GM23338 (cell line): ENCODE data around the gene P2RX4. TPM values are rescaled to one million over a fixed set of nuclear protein-coding genes. Genes with fewer than 3 reads are reported as not detected.

ENCODE experiments used
- ATAC-seq: fragments of 200-7000 bp; cut with Tn5 transposase; 3 replicates; pipeline ENCODE4 v1.9.1; 2020
- DNase-seq: peaks from one replicate; pipeline ENCODE4 v3.0.0-alpha.2; 2015; ENCODE audit warnings: low spot score
- H2AFZ ChIP-seq: fragments of 200-600 bp; sonication (generic); 2 replicates; pipeline ENCODE4 v1.8.0; 2016; ENCODE audit warnings: antibody characterized with exemption, mild to moderate bottlenecking, moderate library complexity
- H3F3A ChIP-seq: fragments of 200-600 bp; sonication (generic); replicated peaks from 2 replicates; pipeline ENCODE4 v1.8.0; 2017; ENCODE audit warnings: antibody characterized with exemption, mixed run types, low read depth
- H3K27ac ChIP-seq: fragments of 200-600 bp; sonication (generic); 2 replicates; pipeline ENCODE4 v1.6.1; 2016; ENCODE audit warnings: low read depth
- H3K27me3 ChIP-seq: fragments of 200-600 bp; sonication (generic); 2 replicates; pipeline ENCODE4 v1.8.0; 2016; ENCODE audit warnings: mild to moderate bottlenecking, mixed run types, moderate library complexity; ENCODE audit not compliant: insufficient read depth
- H3K36me3 ChIP-seq: fragments of 200-600 bp; sonication (generic); 2 replicates; pipeline ENCODE4 v1.8.0; 2016; ENCODE audit warnings: mild to moderate bottlenecking; ENCODE audit not compliant: insufficient read depth
- H3K4me1 ChIP-seq: fragments of 200-600 bp; sonication (generic); 2 replicates; pipeline ENCODE4 v1.8.0; 2016; ENCODE audit warnings: mild to moderate bottlenecking, moderate library complexity; ENCODE audit not compliant: insufficient read depth
- H3K4me2 ChIP-seq: fragments of 200-600 bp; sonication (generic); 2 replicates; pipeline ENCODE4 v1.7.1; 2017; ENCODE audit warnings: mixed run types
- H3K4me3 ChIP-seq: fragments of 200-600 bp; sonication (generic); 2 replicates; pipeline ENCODE4 v1.6.1; 2016; ENCODE audit warnings: mixed run types
- H3K79me2 ChIP-seq: fragments of 200-600 bp; sonication (generic); replicated peaks from 2 replicates; pipeline ENCODE4 v1.8.0; 2017; ENCODE audit warnings: mild to moderate bottlenecking; ENCODE audit not compliant: insufficient read depth
- H3K9me2 ChIP-seq: fragments of 200-600 bp; sonication (generic); 2 replicates; pipeline ENCODE4 v1.8.0; 2017; ENCODE audit not compliant: insufficient read depth
- H4K20me1 ChIP-seq: fragments of 200-600 bp; sonication (generic); replicated peaks from 2 replicates; pipeline ENCODE4 v1.8.0; 2017; ENCODE audit warnings: mild to moderate bottlenecking; ENCODE audit not compliant: insufficient read depth
- H3K27ac Mint-ChIP-seq: 2 replicates; pipeline ENCODE4 v1.8.0; 2020; ENCODE audit warnings: inconsistent platforms, mild to moderate bottlenecking, moderate library complexity, mixed read lengths
- H3K27me3 Mint-ChIP-seq: 3 replicates; pipeline ENCODE4 v1.8.0; 2022; ENCODE audit warnings: low read depth, mild to moderate bottlenecking, moderate library complexity, mixed read lengths, inconsistent platforms; ENCODE audit not compliant: insufficient read depth, poor library complexity
- H3K36me3 Mint-ChIP-seq: 3 replicates; pipeline ENCODE4 v1.8.0; 2021; ENCODE audit warnings: low read depth, mild to moderate bottlenecking, inconsistent platforms, moderate library complexity, mixed read lengths
- H3K4me1 Mint-ChIP-seq: 3 replicates; pipeline ENCODE4 v1.8.0; 2020; ENCODE audit warnings: mild to moderate bottlenecking, inconsistent platforms, mixed read lengths
- H3K4me3 Mint-ChIP-seq: 3 replicates; pipeline ENCODE4 v1.8.0; 2021; ENCODE audit warnings: moderate library complexity, mild to moderate bottlenecking, inconsistent platforms, mixed read lengths
- H3K9me3 Mint-ChIP-seq: 3 replicates; pipeline ENCODE4 v1.8.0; 2020; ENCODE audit warnings: moderate library complexity, mild to moderate bottlenecking, inconsistent platforms, mixed read lengths
- CREB1 ChIP-seq: fragments of 250-450 bp; sonication (Bioruptor Pico); IDR thresholded peaks from 2 replicates; pipeline ENCODE4 v1.5.0; 2020; ENCODE audit warnings: low read depth, mild to moderate bottlenecking, moderate library complexity
- ETS1 ChIP-seq: IDR thresholded peaks from 2 replicates; pipeline ENCODE4 v1.6.1; 2016; ENCODE audit warnings: antibody characterized with exemption
- EZH2 ChIP-seq: fragments of 200-600 bp; sonication (generic); IDR thresholded peaks from one replicate; pipeline ENCODE4 v1.8.0; 2017; ENCODE audit warnings: antibody characterized with exemption, mild to moderate bottlenecking, low read depth; ENCODE audit not compliant: unreplicated experiment
- EZH2phosphoT487 ChIP-seq: fragments of 200-600 bp; sonication (generic); IDR thresholded peaks from one replicate; pipeline ENCODE4 v1.8.1; 2018; ENCODE audit warnings: antibody characterized with exemption; ENCODE audit not compliant: unreplicated experiment
- JUNB ChIP-seq: IDR thresholded peaks from one replicate; pipeline ENCODE4 v1.6.1; 2016; ENCODE audit warnings: antibody characterized with exemption; ENCODE audit not compliant: unreplicated experiment
- NANOG ChIP-seq: IDR thresholded peaks from 2 replicates; pipeline ENCODE4 v1.6.1; 2016; ENCODE audit warnings: antibody characterized with exemption, borderline replicate concordance
- POLR2AphosphoS5 ChIP-seq: IDR thresholded peaks from 2 replicates; pipeline ENCODE4 v1.6.1; 2016; ENCODE audit warnings: antibody characterized with exemption, low read depth
- REST ChIP-seq: IDR thresholded peaks from one replicate; pipeline ENCODE4 v1.6.1; 2018; ENCODE audit warnings: antibody characterized with exemption; ENCODE audit not compliant: unreplicated experiment
- STAT1 ChIP-seq: IDR thresholded peaks from one replicate; pipeline ENCODE4 v1.6.1; 2016; ENCODE audit warnings: antibody characterized with exemption; ENCODE audit not compliant: unreplicated experiment
- ZNF114 ChIP-seq: fragments of 250-450 bp; sonication (Bioruptor Pico); IDR thresholded peaks from 2 replicates; pipeline ENCODE4 v1.5.0; 2020; ENCODE audit warnings: mild to moderate bottlenecking, moderate library complexity
- ZNF331 ChIP-seq: fragments of 250-450 bp; sonication (Bioruptor Pico); IDR thresholded peaks from 2 replicates; pipeline ENCODE4 v1.5.0; 2020; ENCODE audit warnings: low read depth, mild to moderate bottlenecking, moderate library complexity
- polyA plus RNA-seq: library from polyadenylated mRNA; unstranded; fragments of >200 nt; fragmentation: Nextera tagmentation; extraction: Ambion mirVana; gene quantifications from 2 replicates; pipeline ENCODE4 v1.2.1, GENCODE V29; 2016
- total RNA-seq: library from RNA; depleted of rRNA; stranded (reverse); fragments of >200 nt; shearing (Covaris generic); gene quantifications from 2 replicates; pipeline ENCODE4 v1.2.3, GENCODE V29; 2014
- TF ChIP-seq, protein P1 (sequence below), 2 experiments: fragments of 200-600 bp in 1 of 2; sonication (generic) in 1 of 2; conservative IDR thresholded peaks; 2 replicates each; pipeline versions ENCODE4 v1.5.1 to v1.6.1; 2016 to 2017; ENCODE audit warnings: antibody characterized with exemption in 2 of 2, low read depth in 2 of 2, mild to moderate bottlenecking in 2 of 2, moderate library complexity in 1 of 2
- TF ChIP-seq, protein P2 (sequence below): fragments of 250-450 bp; sonication (Bioruptor Pico); IDR thresholded peaks from 2 replicates; pipeline ENCODE4 v1.5.0; 2020; ENCODE audit warnings: mild to moderate bottlenecking, moderate library complexity

P2RX4 gene
- total and polyA plus RNA-seq, 2 experiments from 2014 or later = 5.6 to 18.9 TPM

DNA sequence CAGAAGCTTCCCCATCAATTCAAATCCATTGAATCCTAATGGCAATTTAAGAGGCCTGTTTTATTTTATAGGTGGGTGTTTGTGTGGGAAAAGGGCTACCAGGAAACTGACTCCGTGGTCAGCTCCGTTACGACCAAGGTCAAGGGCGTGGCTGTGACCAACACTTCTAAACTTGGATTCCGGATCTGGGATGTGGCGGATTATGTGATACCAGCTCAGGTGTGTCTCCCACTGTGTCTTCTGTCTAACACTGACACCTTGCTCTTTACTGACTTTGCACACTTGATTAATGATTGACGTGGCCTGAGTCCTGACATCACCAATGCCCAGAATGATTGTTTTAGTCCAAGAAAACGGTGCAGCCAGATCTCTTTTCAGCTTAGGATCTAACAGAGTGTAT is 7.1 kb downstream of the P2RX4 start:
- no peak overlapping the region for H3K4me3 Mint-ChIP-seq
- peaks cover 3% of the 10 kb centered on the region for H3K27me3 Mint-ChIP-seq
- no peak overlapping the region for H3K27ac Mint-ChIP-seq
- H3K9me3 Mint-ChIP-seq = no peaks in the 10 kb centered on the region
- Histone ChIP-seq H3K36me3 (no peaks in the 10 kb centered on the region), H3K27ac (no peak overlapping the region), H3K4me1 (no peaks in the 10 kb centered on the region), H3K27me3 (no peaks in the 10 kb centered on the region), H2AFZ (no peak overlapping the region), H3K9me2 (no peaks in the 10 kb centered on the region), H3K79me2 (no peaks in the 10 kb centered on the region), H3K4me2 (no peak overlapping the region), H4K20me1 (no peaks in the 10 kb centered on the region), H3F3A (no peaks in the 10 kb centered on the region), H3K4me3 (no peak overlapping the region)
- DNase-seq = no peak
- TF ChIP-seq EZH2 = no peak
- TF ChIP-seq JUNB = no peak
- no peak for TF ChIP-seq ZNF331 (CRISPR knock-in tag)
- TF ChIP-seq CREB1 (CRISPR knock-in tag) = no peak
- TF ChIP-seq POLR2AphosphoS5 = no peak
- TF ChIP-seq, protein P1, sequence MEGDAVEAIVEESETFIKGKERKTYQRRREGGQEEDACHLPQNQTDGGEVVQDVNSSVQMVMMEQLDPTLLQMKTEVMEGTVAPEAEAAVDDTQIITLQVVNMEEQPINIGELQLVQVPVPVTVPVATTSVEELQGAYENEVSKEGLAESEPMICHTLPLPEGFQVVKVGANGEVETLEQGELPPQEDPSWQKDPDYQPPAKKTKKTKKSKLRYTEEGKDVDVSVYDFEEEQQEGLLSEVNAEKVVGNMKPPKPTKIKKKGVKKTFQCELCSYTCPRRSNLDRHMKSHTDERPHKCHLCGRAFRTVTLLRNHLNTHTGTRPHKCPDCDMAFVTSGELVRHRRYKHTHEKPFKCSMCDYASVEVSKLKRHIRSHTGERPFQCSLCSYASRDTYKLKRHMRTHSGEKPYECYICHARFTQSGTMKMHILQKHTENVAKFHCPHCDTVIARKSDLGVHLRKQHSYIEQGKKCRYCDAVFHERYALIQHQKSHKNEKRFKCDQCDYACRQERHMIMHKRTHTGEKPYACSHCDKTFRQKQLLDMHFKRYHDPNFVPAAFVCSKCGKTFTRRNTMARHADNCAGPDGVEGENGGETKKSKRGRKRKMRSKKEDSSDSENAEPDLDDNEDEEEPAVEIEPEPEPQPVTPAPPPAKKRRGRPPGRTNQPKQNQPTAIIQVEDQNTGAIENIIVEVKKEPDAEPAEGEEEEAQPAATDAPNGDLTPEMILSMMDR (conservative IDR thresholded peaks at IDR 0.05; ENCODE audit: low read depth in 2 of 2) = no peak
- TF ChIP-seq ETS1 = no peak
- TF ChIP-seq EZH2phosphoT487 = no peak
- TF ChIP-seq REST = no peak
- no peak for TF ChIP-seq NANOG
- TF ChIP-seq, protein P2, sequence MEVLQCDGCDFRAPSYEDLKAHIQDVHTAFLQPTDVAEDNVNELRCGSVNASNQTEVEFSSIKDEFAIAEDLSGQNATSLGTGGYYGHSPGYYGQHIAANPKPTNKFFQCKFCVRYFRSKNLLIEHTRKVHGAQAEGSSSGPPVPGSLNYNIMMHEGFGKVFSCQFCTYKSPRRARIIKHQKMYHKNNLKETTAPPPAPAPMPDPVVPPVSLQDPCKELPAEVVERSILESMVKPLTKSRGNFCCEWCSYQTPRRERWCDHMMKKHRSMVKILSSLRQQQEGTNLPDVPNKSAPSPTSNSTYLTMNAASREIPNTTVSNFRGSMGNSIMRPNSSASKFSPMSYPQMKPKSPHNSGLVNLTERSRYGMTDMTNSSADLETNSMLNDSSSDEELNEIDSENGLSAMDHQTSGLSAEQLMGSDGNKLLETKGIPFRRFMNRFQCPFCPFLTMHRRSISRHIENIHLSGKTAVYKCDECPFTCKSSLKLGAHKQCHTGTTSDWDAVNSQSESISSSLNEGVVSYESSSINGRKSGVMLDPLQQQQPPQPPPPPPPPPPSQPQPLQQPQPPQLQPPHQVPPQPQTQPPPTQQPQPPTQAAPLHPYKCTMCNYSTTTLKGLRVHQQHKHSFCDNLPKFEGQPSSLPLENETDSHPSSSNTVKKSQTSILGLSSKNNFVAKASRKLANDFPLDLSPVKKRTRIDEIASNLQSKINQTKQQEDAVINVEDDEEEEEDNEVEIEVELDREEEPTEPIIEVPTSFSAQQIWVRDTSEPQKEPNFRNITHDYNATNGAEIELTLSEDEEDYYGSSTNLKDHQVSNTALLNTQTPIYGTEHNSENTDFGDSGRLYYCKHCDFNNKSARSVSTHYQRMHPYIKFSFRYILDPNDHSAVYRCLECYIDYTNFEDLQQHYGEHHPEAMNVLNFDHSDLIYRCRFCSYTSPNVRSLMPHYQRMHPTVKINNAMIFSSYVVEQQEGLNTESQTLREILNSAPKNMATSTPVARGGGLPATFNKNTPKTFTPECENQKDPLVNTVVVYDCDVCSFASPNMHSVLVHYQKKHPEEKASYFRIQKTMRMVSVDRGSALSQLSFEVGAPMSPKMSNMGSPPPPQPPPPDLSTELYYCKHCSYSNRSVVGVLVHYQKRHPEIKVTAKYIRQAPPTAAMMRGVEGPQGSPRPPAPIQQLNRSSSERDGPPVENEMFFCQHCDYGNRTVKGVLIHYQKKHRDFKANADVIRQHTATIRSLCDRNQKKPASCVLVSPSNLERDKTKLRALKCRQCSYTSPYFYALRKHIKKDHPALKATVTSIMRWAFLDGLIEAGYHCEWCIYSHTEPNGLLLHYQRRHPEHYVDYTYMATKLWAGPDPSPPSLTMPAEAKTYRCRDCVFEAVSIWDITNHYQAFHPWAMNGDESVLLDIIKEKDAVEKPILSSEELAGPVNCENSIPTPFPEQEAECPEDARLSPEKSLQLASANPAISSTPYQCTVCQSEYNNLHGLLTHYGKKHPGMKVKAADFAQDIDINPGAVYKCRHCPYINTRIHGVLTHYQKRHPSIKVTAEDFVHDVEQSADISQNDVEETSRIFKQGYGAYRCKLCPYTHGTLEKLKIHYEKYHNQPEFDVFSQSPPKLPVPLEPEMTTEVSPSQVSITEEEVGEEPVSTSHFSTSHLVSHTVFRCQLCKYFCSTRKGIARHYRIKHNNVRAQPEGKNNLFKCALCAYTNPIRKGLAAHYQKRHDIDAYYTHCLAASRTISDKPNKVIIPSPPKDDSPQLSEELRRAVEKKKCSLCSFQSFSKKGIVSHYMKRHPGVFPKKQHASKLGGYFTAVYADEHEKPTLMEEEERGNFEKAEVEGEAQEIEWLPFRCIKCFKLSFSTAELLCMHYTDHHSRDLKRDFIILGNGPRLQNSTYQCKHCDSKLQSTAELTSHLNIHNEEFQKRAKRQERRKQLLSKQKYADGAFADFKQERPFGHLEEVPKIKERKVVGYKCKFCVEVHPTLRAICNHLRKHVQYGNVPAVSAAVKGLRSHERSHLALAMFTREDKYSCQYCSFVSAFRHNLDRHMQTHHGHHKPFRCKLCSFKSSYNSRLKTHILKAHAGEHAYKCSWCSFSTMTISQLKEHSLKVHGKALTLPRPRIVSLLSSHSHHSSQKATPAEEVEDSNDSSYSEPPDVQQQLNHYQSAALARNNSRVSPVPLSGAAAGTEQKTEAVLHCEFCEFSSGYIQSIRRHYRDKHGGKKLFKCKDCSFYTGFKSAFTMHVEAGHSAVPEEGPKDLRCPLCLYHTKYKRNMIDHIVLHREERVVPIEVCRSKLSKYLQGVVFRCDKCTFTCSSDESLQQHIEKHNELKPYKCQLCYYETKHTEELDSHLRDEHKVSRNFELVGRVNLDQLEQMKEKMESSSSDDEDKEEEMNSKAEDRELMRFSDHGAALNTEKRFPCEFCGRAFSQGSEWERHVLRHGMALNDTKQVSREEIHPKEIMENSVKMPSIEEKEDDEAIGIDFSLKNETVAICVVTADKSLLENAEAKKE (CRISPR knock-in tag) = no peak
- no peak for TF ChIP-seq STAT1
- no peak for TF ChIP-seq ZNF114 (CRISPR knock-in tag)
- no peaks in the 10 kb centered on the region for H3K4me1 Mint-ChIP-seq
- no peak for ATAC-seq
- no peaks in the 10 kb centered on the region; the same call in 2 of the 3 replicates for H3K36me3 Mint-ChIP-seq
